Right hindlimb (tissue), 1 donor: ENCODE data around the gene NKD2.
A peak's percentile ranks its signal among the peaks of the same experiment; 100 is the strongest.
"Not testable (repeated sequence)": the region's sequence is repeated elsewhere in the genome, so short reads cannot be mapped to it uniquely, and the experiment has no call there.

Experiments
- DNase-seq: peaks from one replicate; pipeline ENCODE4 v3.0.0-alpha.2; 2018

Gene NKD2

DNA sequence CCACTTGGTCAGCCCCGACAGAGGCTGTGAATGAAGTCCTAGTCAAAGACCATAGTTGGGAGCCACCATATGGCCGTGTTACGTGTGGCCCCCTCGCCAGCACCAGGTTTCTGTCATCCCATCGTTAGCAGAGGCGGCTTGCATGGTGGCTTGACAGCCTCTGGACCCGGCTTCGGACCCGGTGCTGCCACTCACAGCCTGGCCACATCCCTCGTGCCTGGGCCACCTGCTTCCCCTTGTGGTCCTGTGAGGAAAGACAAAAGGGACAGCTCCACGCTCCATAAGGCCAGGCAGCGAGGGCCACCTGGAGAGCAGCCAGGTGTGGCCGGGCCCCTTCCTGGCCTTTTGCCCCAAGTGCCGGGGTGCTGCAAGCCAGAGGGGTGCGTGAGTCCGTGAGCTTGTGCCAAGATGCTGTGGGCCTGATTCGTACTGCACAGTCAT is 6.2 kb downstream of the NKD2 start:
- DNase-seq, result no peak

DNA sequence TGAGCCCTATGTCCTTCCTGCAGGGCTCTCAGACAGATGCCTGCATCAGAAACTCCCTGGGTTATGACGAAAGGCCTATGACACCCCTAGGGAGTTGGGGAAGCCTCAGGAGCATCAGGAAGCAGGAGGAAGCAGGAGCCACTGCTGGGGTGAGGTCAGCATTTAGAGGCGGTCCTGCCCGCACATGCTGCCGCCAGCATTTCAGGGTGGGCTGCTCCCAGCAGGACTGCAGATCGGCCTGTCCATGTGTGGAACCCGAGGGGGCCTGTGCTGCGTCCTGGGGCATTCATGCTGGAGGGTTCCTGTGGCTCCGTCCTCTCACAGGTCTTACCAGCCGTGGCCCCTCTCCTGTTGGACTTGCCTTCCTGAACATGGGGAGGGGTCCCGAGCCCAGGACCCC is 6.9 kb downstream of the NKD2 start:
- no peak for DNase-seq

GRCh38 chr5:1016036-1016435 is 7.4 kb downstream of the NKD2 start:
- no peak for DNase-seq

DNA sequence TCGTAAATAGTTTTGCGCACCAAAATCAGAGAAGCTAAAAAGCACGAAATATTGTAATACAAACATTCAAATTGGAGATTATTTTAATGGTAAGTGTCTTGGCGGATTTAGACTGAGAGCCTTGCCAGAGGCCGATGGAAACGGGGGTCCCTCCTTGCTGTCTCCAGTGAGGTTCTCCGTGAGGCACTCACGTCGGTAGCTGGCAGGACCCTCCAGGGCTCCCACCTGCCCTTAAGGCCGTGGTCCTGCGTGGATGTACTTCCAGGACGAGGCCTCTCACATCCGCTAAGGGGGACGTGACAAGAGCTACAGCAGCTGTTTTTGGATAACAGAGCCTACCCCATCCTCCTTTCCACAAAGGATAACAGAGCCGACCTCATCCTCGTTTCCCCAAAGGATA is 7.9 kb downstream of the NKD2 start:
- DNase-seq, result no peak

DNA sequence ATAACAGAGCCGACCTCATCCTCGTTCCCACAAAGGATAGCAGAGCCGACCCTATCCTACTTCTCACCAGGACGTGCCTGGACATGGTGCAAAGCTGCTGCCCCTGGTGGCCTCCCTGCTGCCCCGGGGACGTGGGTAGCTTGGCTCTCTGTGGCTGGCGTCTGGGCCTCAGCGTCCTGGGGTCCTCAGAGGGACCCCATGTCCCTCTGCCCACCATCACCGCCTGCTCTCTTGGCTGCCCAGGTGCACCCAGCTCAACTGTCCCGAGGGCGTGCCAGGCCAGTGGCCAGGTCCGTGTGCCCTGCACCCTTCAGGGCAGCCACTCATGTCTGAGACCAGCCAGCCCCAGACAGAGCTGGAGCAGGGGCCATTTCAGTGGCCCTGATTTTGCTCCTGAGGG is 8.5 kb downstream of the NKD2 start:
- no peak for DNase-seq

DNA sequence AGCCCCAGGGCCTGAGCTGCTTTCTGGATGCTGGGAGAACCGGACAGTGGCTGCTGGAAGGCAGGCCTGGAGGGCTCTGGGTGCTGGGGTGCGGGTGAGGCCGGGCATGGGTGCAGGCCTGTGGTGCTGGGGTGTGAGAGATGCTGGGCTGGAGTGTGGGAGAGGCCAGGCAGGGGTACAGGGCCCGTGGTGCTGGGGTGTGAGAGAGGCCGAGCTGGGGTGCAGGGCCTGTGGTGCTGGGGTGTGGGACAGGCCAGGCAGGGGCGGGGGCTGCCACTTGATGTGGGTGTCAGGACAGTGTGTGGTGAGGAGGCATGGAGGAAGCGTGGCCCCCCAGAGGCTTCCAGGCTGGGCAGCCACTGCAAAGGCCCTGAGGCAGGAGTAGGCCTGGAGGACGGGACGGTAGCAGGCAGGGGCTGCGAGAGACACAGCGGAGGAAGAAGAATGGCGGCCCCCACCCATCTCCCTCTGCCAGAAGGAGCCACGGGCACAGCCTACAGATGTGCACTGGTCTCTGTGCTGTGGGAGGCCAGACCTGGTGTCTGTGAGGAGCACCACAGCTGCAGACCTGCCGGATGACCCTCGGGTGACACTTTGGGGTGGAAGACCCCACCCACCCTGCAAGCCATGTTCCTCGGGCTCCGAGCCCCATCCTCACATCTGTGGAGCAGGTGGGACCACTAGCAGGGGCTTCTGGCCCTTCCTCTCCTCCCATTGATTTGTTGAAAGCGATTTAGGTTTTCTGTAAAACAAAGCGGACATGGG is 9.3 kb downstream of the NKD2 start:
- no peak for DNase-seq

GRCh38 chr5:1018596-1018995 is 10.0 kb downstream of the NKD2 start:
- DNase-seq, result no peak

GRCh38 chr5:1019001-1019905 is 10.7 kb downstream of the NKD2 start:
- no peak for DNase-seq

- no peak for DNase-seq
Measured at GRCh38 chr5:1020452-1020961, 11.9 kb downstream of the NKD2 start.

DNA sequence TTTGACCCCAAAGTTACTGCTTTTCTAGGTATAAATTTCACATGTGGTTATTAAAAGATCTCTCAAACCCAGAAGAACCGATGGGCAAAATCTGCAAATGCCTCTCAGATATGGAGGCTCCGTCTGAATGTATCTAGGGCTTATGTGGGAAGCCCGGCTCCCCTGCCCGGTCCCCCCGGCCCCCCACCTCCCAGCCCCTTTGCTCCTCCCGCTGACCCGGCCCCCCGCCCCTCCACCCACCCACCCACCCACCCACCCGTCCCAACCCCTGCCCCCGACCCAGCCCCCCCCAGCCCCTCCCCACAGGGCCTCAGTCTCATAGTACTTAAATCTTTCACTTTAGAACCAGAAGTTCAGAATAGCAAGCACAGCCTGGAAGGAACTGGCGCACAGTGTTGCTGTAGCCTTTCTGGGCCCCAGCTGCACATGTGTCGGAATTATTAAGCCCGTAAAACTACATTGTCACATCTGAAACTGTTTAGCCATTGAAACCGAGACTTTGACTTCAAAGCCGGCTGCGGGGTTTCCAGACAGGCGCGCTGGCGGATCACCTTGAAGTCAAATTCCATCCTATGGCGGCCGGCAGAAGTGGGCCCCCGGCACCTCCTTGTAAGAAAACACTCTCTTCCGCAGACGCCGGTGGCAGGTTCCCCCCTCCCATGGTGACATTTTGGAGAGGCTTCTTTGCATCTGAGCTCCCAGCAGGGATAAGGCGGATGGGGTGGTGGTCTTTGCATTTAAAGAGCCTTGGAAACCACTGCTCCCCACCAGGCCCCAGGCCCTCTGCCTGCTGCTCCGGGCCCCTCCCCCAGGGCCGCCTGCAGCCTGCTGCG is 12.8 kb downstream of the NKD2 start:
- peak; percentile 86 for DNase-seq

DNA sequence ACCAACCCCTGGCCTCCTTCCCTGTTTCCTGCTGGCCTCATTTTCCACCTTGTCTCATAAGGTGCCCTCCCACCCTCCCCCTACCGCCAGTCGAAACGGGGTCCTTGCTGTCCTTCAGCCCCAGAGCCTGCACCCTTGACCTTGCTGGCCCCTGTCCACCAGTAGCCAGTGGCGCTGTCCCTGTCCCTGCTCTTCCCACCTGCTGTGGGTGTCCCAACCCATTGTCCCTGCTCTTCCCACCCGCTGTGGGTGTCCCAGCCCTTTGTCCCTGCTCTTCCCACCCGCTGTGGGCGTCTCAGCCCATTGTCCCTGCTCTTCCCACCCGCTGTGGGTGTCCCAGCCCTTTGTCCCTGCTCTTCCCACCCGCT is 13.4 kb downstream of the NKD2 start:
- not testable (repeated sequence) for DNase-seq

DNA sequence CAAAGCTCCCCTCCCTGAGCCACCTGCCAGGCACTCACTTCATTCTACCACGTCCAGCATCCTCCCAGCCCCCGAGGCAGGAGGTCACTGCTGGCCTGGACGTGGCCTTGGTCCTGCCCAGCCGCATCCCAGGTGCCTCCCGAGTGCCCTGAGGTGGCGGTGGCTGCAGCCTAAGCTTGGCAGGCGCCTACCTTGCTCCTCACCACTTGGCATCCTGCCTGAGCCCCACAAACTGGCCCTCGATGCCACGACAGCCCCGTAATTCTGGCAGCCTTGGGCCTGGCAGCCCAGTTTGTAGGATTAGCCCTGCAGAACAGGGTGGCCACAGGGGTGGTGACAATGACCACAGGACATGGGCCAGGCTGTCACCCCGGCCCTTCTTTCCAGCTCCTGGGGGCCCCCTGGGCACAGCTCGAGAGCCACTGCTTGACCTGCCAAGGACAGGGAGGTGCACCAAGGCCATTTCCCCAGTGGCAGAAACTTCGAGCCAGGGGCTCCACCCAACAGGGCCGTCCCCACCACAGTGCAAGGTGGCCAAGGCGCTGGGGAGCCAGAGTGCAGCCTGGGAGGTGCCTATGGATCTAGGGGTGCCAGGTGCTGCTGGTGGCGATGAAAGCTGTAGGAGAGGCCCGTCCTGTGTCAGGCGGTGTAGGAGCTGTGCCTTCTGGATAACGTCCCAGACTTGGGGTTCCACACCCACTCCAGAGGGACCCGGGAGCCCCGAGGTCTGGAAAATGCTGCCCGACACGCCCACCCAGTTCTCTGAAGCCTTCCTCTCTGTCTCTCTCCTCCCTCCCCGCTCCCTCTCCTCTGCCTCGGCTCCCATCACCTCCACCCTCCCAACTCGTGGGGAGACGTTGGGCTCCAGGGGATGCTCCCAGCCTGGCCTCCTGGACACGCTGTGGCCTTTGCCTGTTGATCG is 18.4 kb downstream of the NKD2 start:
- DNase-seq, result no peak

GRCh38 chr5:1027631-1028441 is 19.2 kb downstream of the NKD2 start:
- no peak for DNase-seq

GRCh38 chr5:1028481-1029281 is 20.1 kb downstream of the NKD2 start:
- no peak for DNase-seq

- DNase-seq, result no peak
Measured at GRCh38 chr5:1029282-1029944, 20.8 kb downstream of the NKD2 start.

- no peak for DNase-seq
Measured at GRCh38 chr5:1029945-1030625, 21.5 kb downstream of the NKD2 start.

- DNase-seq, result no peak
Measured at GRCh38 chr5:1030801-1031271, 22.2 kb downstream of the NKD2 start.

DNA sequence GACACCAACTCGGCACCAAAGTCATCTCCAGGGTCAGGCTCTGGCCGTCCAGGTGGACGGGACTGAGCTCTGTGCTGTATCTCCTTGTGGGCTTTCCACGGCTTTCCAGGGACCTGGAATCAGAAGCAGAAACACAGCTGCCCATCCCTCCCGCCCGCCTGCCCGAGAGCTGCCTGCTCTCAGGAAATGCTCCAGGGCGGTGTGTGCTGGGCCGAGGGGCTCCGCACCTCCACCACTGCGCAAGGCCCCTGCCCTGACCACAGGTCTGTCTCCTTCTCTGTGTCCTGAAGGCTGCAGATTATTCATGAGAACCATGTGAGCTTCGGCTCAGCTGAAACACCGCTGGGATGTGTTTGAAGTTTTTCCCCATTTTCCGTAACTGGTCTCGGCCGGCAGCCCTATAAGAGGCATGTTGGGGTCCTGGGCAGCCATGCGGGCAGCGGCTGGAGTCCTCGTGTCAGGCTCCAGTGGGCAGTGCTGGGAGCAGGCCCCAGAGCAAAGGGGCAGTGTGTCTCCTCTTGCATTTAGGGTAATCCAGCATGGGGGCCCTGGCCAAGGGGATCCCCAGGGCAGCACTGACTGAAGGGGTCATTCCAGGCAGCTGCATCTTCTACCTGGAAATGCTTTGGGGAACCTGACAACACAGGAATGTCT is 22.8 kb downstream of the NKD2 start:
- no peak for DNase-seq
